ENCODE data around the gene MAK.
"Not testable (repeated sequence)": the region's sequence is repeated elsewhere in the genome, so short reads cannot be mapped to it uniquely, and the experiment has no call there.

The MAK gene

GRCh38 chr6:10723567-10723881, 114.8 kb downstream of the MAK start:
- Mint-ChIP-seq H3K36me3 (ENCODE audit: insufficient read depth) (peaks cover 8% of the 10 kb centered on the region), H3K9me3 (no peaks in the 10 kb centered on the region), H3K4me1 (ENCODE audit: low read depth in 2 of 2) (peaks cover 54 to 56% of the 10 kb centered on the region in 2 donors), H3K27ac (peak overlapping the region; percentile 74 to 89), H3K4me3 (peak overlapping the region; percentile 82 to 96), H3K27me3 (peaks cover 0 to 16% of the 10 kb centered on the region in 2 donors)
- DNase-seq, result no peak
- no peak for ATAC-seq (replicated peaks)

- peak; percentile 55 to 64 (median 60) for DNase-seq
- Mint-ChIP-seq H3K27ac (peak within 1 kb of the TSS; percentile 74 to 89), H3K4me1 (ENCODE audit: low read depth in 2 of 2) (peaks cover 52 to 53% of the 10 kb centered on the region in 2 donors), H3K27me3 (peaks cover 0 to 11% of the 10 kb centered on the region in 2 donors), H3K9me3 (no peaks in the 10 kb centered on the region), H3K4me3 (peak within 1 kb of the TSS; percentile 82 to 96), H3K36me3 (ENCODE audit: insufficient read depth) (peaks cover 8% of the 10 kb centered on the region)
- ATAC-seq (replicated peaks), result peak; percentile 69
These were observed 115.3 kb downstream of the MAK start, which contains the start of gene TMEM14C for GRCh38 chr6:10722820-10723566. TMEM14C (plus strand) TSS chr6:10723070; CDS start chr6:10724614, 1,544 bp downstream.

- peak overlapping the region; percentile 74 to 89 for H3K27ac Mint-ChIP-seq
- H3K27me3 Mint-ChIP-seq, result peaks cover 0 to 7% of the 10 kb centered on the region in 2 donors
- peaks cover 49 to 50% of the 10 kb centered on the region in 2 donors for H3K4me1 Mint-ChIP-seq (ENCODE audit: low read depth in 2 of 2)
These were observed 115.8 kb downstream of the MAK start for GRCh38 chr6:10722570-10722819.

GRCh38 chr6:10721850-10722569, 116.3 kb downstream of the MAK start:
- peaks cover 46 to 47% of the 10 kb centered on the region in 2 donors for H3K4me1 Mint-ChIP-seq (ENCODE audit: low read depth in 2 of 2)
- peak overlapping the region; percentile 82 to 96 for H3K4me3 Mint-ChIP-seq

More at GRCh38 chr6:10722570-10722819, 115.8 kb downstream of the MAK start:
- Mint-ChIP-seq H3K36me3 (ENCODE audit: insufficient read depth) (peaks cover 8% of the 10 kb centered on the region), H3K4me3 (peak overlapping the region; percentile 82 to 96), H3K9me3 (no peaks in the 10 kb centered on the region)
- DNase-seq, result no peak
- ATAC-seq (replicated peaks), result no peak

GRCh38 chr6:10720960-10721849, 117.1 kb downstream of the MAK start:
- not testable (repeated sequence) for ATAC-seq (replicated peaks); H3K9me3 Mint-ChIP-seq; H3K36me3 Mint-ChIP-seq (ENCODE audit: insufficient read depth); H3K27me3 Mint-ChIP-seq
- Mint-ChIP-seq H3K4me1 (ENCODE audit: low read depth in 2 of 2) (peaks cover 40% of the 10 kb centered on the region in 2 donors), H3K4me3 (peak overlapping the region; percentile 82 to 96), H3K27ac (peak overlapping the region; percentile 38 to 81)
- DNase-seq, result peak in 1 of 3 experiments; percentile 5

More at GRCh38 chr6:10721850-10722569, 116.3 kb downstream of the MAK start:
- H3K27me3 Mint-ChIP-seq, result peaks cover 0 to 7% of the 10 kb centered on the region in 2 donors
- H3K27ac Mint-ChIP-seq, result peak overlapping the region; percentile 74 to 89
- H3K9me3 Mint-ChIP-seq, result no peaks in the 10 kb centered on the region
- no peak for ATAC-seq (replicated peaks)
- peaks cover 8% of the 10 kb centered on the region for H3K36me3 Mint-ChIP-seq (ENCODE audit: insufficient read depth)
- no peak for DNase-seq

- H3K9me3 Mint-ChIP-seq, result no peaks in the 10 kb centered on the region
- ATAC-seq (replicated peaks), result peak; percentile 52
- H3K27me3 Mint-ChIP-seq, result peaks cover 0 to 2% of the 10 kb centered on the region in 2 donors
- peak; percentile 28 to 47 (median 29) for DNase-seq
- peaks cover 33 to 34% of the 10 kb centered on the region in 2 donors for H3K4me1 Mint-ChIP-seq (ENCODE audit: low read depth in 2 of 2)
- H3K27ac Mint-ChIP-seq, result peak overlapping the region; percentile 75 to 81
- H3K36me3 Mint-ChIP-seq (ENCODE audit: insufficient read depth), result peaks cover 3% of the 10 kb centered on the region
- H3K4me3 Mint-ChIP-seq, result peak overlapping the region; percentile 81 to 82
These were observed 117.9 kb downstream of the MAK start for GRCh38 chr6:10720265-10720959.

- Mint-ChIP-seq H3K4me1 (ENCODE audit: low read depth in 2 of 2) (peaks cover 32 to 33% of the 10 kb centered on the region in 2 donors), H3K27me3 (no peaks in the 10 kb centered on the region), H3K4me3 (peak overlapping the region; percentile 81 to 82), H3K27ac (peak overlapping the region; percentile 75 to 81), H3K9me3 (no peaks in the 10 kb centered on the region), H3K36me3 (ENCODE audit: insufficient read depth) (no peaks in the 10 kb centered on the region)
- ATAC-seq (replicated peaks), result no peak
- no peak for DNase-seq
These were observed 118.4 kb downstream of the MAK start for GRCh38 chr6:10719964-10720264.

- no peaks in the 10 kb centered on the region for H3K9me3 Mint-ChIP-seq
- peak; percentile 41 to 44 (median 41) for DNase-seq
- H3K36me3 Mint-ChIP-seq (ENCODE audit: insufficient read depth), result no peaks in the 10 kb centered on the region
- H3K27me3 Mint-ChIP-seq, result no peaks in the 10 kb centered on the region
- ATAC-seq (replicated peaks), result peak; percentile 35
- H3K27ac Mint-ChIP-seq, result peak overlapping the region; percentile 75 to 81
- H3K4me1 Mint-ChIP-seq (ENCODE audit: low read depth in 2 of 2), result peaks cover 31 to 32% of the 10 kb centered on the region in 2 donors
- peak overlapping the region; percentile 81 to 82 for H3K4me3 Mint-ChIP-seq
These were observed 118.9 kb downstream of the MAK start for GRCh38 chr6:10719296-10719963.

GRCh38 chr6:10713962-10714361, 124.4 kb downstream of the MAK start:
- Mint-ChIP-seq H3K27ac (no peak overlapping the region), H3K36me3 (ENCODE audit: insufficient read depth) (peaks cover 16% of the 10 kb centered on the region), H3K9me3 (no peaks in the 10 kb centered on the region), H3K4me1 (ENCODE audit: low read depth in 2 of 2) (no peaks in the 10 kb centered on the region), H3K4me3 (no peak overlapping the region), H3K27me3 (no peaks in the 10 kb centered on the region)
- DNase-seq (no peak), ATAC-seq (replicated peaks) (no peak)

All from effector memory CD8-positive, alpha-beta T cell (primary cell).